Brain microvascular endothelial cell (primary cell): ENCODE results near the gene ARID4B.

Experiments used
- DNase-seq: peaks from one replicate; pipeline ENCODE4 v3.0.0-alpha.2; 2020
- H3K27ac ChIP-seq: fragments of 250-450 bp; sonication (Bioruptor Pico); 2 replicates; pipeline ENCODE4 v1.5.1; 2020; ENCODE audit warnings: mild to moderate bottlenecking, moderate library complexity
- H3K27me3 ChIP-seq: fragments of 250-450 bp; sonication (Bioruptor Pico); replicated peaks from 2 replicates; pipeline ENCODE4 v1.5.1; 2020; ENCODE audit warnings: mild to moderate bottlenecking
- H3K36me3 ChIP-seq: fragments of 250-450 bp; sonication (Bioruptor Pico); replicated peaks from 2 replicates; pipeline ENCODE4 v1.5.1; 2020; ENCODE audit warnings: mild to moderate bottlenecking
- H3K4me3 ChIP-seq: 2 replicates; pipeline ENCODE4 v1.5.1; 2011; ENCODE audit warnings: low read depth, mild to moderate bottlenecking, control low read depth, low read length, moderate library complexity
- in situ Hi-C: cut with HindIII; loops from 2 replicates; pipeline ENCODE4 v1.10.0; 2017; ENCODE audit warnings: low sequenced_read_pairs, low pct_ligation_motif_present
- TF ChIP-seq, protein P1 (sequence below): IDR thresholded peaks from 2 replicates; pipeline ENCODE4 v1.5.1; 2011; ENCODE audit warnings: low read depth, mild to moderate bottlenecking, moderate library complexity, low read length, control low read depth, inconsistent platforms; ENCODE audit errors: missing control alignments

The ARID4B gene

DNA sequence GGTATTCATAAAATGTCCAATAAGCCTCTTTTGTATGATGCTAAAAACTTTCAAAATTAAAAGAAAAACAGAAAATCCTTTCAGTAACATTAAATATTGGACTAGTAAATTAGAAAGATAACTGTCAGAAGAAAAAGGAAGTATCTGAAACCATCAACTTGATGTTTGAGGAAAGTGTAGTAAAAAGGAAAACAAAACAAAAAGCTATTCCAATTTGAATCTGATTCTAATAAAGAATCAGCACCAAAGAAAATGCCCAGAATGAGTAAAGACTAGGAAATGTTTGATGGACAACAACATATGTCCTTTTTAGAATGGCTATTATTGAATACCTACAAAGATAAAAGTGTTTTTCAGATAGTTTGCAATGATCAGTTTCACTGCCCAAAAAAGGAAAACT is 87.0 kb downstream of the ARID4B start:
- TF ChIP-seq, protein P1, sequence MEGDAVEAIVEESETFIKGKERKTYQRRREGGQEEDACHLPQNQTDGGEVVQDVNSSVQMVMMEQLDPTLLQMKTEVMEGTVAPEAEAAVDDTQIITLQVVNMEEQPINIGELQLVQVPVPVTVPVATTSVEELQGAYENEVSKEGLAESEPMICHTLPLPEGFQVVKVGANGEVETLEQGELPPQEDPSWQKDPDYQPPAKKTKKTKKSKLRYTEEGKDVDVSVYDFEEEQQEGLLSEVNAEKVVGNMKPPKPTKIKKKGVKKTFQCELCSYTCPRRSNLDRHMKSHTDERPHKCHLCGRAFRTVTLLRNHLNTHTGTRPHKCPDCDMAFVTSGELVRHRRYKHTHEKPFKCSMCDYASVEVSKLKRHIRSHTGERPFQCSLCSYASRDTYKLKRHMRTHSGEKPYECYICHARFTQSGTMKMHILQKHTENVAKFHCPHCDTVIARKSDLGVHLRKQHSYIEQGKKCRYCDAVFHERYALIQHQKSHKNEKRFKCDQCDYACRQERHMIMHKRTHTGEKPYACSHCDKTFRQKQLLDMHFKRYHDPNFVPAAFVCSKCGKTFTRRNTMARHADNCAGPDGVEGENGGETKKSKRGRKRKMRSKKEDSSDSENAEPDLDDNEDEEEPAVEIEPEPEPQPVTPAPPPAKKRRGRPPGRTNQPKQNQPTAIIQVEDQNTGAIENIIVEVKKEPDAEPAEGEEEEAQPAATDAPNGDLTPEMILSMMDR: no peak
- H3K4me3 ChIP-seq: no peak overlapping the region
- DNase-seq: no peak
- in situ Hi-C loops: no loop called here
- H3K27me3 ChIP-seq: no peaks in the 10 kb centered on the region
- H3K36me3 ChIP-seq: no peaks in the 10 kb centered on the region
- no peak overlapping the region for H3K27ac ChIP-seq

DNA sequence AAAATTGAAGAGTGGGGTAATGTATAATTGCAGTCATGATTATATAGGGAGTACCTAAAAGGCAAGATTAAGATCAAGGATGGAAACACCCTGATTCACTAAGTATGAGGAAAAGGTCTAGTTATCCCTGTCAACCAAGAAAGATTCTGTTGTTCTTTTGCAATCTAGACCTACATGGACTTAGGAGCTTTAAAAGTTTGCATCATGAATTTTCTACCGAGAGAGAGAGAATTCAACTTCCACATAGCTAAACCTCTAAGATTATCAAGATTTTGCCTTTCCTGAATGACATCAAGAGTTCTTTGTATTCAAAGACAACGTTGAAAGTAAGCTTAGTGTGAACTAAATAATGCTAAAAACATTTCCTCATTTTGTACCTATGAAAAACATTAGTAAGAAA is 88.1 kb downstream of the ARID4B start:
- in situ Hi-C loops: no loop called here
- Histone ChIP-seq H3K27ac (no peak overlapping the region), H3K36me3 (peaks cover 4% of the 10 kb centered on the region), H3K4me3 (no peak overlapping the region), H3K27me3 (no peaks in the 10 kb centered on the region)
- TF ChIP-seq, protein P1: no peak
- no peak for DNase-seq

DNA sequence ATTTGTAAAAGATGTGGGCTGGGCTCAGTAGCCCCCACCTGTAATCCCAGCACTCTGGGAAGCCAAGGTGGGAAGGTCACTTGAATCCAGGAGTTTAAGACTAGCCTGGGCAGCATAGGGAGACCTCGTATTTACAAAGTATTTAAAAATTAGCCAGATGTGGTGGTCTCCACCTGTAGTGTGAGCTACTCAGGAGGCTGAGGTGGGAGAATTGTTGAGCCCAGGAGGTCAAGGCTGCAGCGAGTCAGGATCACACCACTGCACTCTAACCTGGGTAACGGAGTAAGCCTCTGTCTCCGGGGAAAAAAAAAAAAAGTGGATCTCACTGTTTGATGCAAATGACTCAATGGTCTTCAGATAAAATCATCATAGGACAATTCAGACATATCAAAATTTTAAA is 89.4 kb downstream of the ARID4B start:
- no peak overlapping the region for H3K4me3 ChIP-seq
- TF ChIP-seq, protein P1: no peak
- DNase-seq: no peak
- peaks cover 8% of the 10 kb centered on the region for H3K36me3 ChIP-seq
- H3K27me3 ChIP-seq: no peaks in the 10 kb centered on the region
- no peak overlapping the region for H3K27ac ChIP-seq
- in situ Hi-C loops: no loop called here

DNA sequence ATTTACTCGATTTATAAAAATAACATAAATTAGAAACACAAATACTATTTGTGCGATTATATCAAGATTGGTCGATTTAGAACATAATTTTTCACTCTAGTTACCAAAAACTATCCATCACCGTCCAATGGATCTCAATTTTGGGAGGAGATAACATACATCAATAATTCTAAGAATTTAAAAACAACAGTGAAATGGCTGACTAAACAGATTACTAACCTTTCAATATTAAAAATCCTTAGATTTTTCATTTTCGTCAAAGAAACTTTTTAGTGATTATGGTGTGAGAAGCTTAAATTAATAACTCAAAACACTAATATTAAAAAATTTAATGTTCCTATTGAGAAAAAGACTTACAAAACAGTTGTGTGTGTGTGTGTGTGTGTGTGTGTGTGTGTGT is 91.9 kb downstream of the ARID4B start:
- H3K36me3 ChIP-seq: peaks cover 8% of the 10 kb centered on the region
- DNase-seq: no peak
- H3K27ac ChIP-seq: no peak overlapping the region
- H3K27me3 ChIP-seq: no peaks in the 10 kb centered on the region
- in situ Hi-C loops: no loop called here
- no peak overlapping the region for H3K4me3 ChIP-seq
- TF ChIP-seq, protein P1: no peak

DNA sequence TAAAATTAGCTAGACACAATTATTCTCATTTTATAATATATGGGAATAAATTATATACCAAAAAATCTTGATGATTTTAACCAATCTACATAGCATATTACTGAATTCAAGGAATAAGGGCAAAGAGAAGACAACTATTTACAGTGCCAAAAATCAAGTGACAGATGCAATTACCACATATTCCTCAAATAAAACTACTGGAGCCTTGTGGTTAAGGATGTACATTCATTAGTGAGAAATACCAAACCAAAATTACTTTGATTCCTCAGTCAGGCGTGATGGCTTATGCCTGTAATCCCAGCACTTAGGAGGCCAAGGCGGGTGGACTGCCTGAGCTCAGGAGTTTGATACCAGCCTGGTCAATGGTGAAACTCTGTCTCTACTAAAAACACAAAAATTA is 98.1 kb downstream of the ARID4B start:
- Histone ChIP-seq H3K27ac (no peak overlapping the region), H3K27me3 (no peaks in the 10 kb centered on the region), H3K36me3 (peaks cover 14% of the 10 kb centered on the region), H3K4me3 (no peak overlapping the region)
- no peak for DNase-seq
- TF ChIP-seq, protein P1: no peak
- in situ Hi-C loops: no loop called here

DNA sequence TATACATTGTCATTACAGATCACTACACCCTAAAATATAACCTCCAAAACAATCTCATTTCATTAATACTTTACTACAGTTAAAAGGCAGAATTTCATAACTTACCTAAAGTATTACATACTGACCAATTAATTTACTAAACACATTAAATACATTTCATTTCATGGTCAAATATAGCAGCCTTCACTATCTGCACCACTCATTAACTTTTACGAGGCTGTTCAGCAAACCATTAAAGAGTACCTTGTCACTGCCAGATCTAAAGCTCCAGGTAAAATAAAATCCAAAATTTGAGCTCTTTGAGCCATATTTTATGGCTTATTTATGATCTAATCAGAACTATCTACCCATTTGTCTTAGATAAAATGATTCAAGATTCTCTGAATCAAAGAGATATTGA is 100.6 kb downstream of the ARID4B start:
- H3K36me3 ChIP-seq: peaks cover 16% of the 10 kb centered on the region
- H3K4me3 ChIP-seq: no peak overlapping the region
- in situ Hi-C loops: no loop called here
- H3K27me3 ChIP-seq: no peaks in the 10 kb centered on the region
- no peak overlapping the region for H3K27ac ChIP-seq
- DNase-seq: no peak
- TF ChIP-seq, protein P1: no peak
